ENCODE data around the gene NF1.
"Not testable (repeated sequence)": the region's sequence is repeated elsewhere in the genome, so short reads cannot be mapped to it uniquely, and the experiment has no call there.

Gene NF1

GRCh38 chr17:31089471-31089870, 5.3 kb upstream of the NF1 start:
- no peak for DNase-seq

- not testable (repeated sequence) for DNase-seq
Measured at GRCh38 chr17:31090650-31091049, 4.1 kb upstream of the NF1 start.

GRCh38 chr17:31092475-31093064, 2.2 kb upstream of the NF1 start:
- DNase-seq = no peak

- DNase-seq = no peak
Measured at GRCh38 chr17:31093866-31094599, 744 bp upstream of the NF1 start.

- DNase-seq = peak; percentile 4
Measured at GRCh38 chr17:31095236-31096105, 694 bp downstream of the NF1 start.

GRCh38 chr17:31096106-31096436, 1.3 kb downstream of the NF1 start:
- no peak for DNase-seq

GRCh38 chr17:31099016-31099415, 4.2 kb downstream of the NF1 start:
- no peak for DNase-seq

GRCh38 chr17:31100840-31101459, 6.2 kb downstream of the NF1 start:
- DNase-seq = no peak

- DNase-seq = no peak
Measured at GRCh38 chr17:31101943-31102342, 7.2 kb downstream of the NF1 start.

- DNase-seq = no peak
Measured at GRCh38 chr17:31105991-31106390, 11.2 kb downstream of the NF1 start.

- no peak for DNase-seq
Measured at GRCh38 chr17:31111183-31111582, 16.4 kb downstream of the NF1 start.

GRCh38 chr17:31112001-31112661, 17.4 kb downstream of the NF1 start:
- no peak for DNase-seq

GRCh38 chr17:31113368-31113767, 18.6 kb downstream of the NF1 start:
- DNase-seq = not testable (repeated sequence)

GRCh38 chr17:31113939-31114338, 19.2 kb downstream of the NF1 start:
- no peak for DNase-seq

GRCh38 chr17:31114956-31115555, 20.3 kb downstream of the NF1 start:
- no peak for DNase-seq

GRCh38 chr17:31116167-31116566, 21.4 kb downstream of the NF1 start:
- DNase-seq = no peak

- no peak for DNase-seq
Measured at GRCh38 chr17:31122746-31123145, 28.0 kb downstream of the NF1 start.

GRCh38 chr17:31126318-31126717, 31.5 kb downstream of the NF1 start:
- no peak for DNase-seq

- no peak for DNase-seq
Measured at GRCh38 chr17:31128241-31128640, 33.5 kb downstream of the NF1 start.

- DNase-seq = no peak
Measured at GRCh38 chr17:31130286-31131224, 35.8 kb downstream of the NF1 start.

- no peak for DNase-seq
Measured at GRCh38 chr17:31131299-31131698, 36.5 kb downstream of the NF1 start.

All from T-helper 9 cell (primary cell).